NT2/D1 (cell line): ENCODE data around the gene GSTO1.

Experiments
- DNase-seq: peaks from one replicate; pipeline ENCODE4 v3.0.0-alpha.2; 2011; ENCODE audit warnings: low read depth, low spot score
- H3K27me3 ChIP-seq: 2 replicates; pipeline ENCODE4 v1.6.0; 2011; ENCODE audit warnings: mild to moderate bottlenecking; ENCODE audit not compliant: insufficient read length, insufficient read depth
- H3K36me3 ChIP-seq: 2 replicates; pipeline ENCODE4 v1.6.1; 2011; ENCODE audit warnings: mild to moderate bottlenecking, low read length, mixed read lengths; ENCODE audit not compliant: insufficient read depth, insufficient read length
- H3K4me1 ChIP-seq: 2 replicates; pipeline ENCODE4 v1.5.1; 2011; ENCODE audit not compliant: insufficient read depth, insufficient read length
- H3K4me3 ChIP-seq: 2 replicates; pipeline ENCODE4 v1.5.1; 2011; ENCODE audit warnings: low read depth; ENCODE audit not compliant: insufficient read length
- H3K9ac ChIP-seq: 2 replicates; pipeline ENCODE4 v1.6.0; 2011; ENCODE audit warnings: low read depth; ENCODE audit not compliant: insufficient read length
- H3K9me3 ChIP-seq: 2 replicates; pipeline ENCODE4 v1.5.1; 2011; ENCODE audit warnings: mild to moderate bottlenecking, low read length; ENCODE audit not compliant: insufficient read depth
- SUZ12 ChIP-seq: IDR thresholded peaks from 2 replicates; pipeline ENCODE4 v1.6.1; 2011; ENCODE audit not compliant: insufficient read length, insufficient read depth; ENCODE audit errors: extremely low read depth
- YY1 ChIP-seq: IDR thresholded peaks from 2 replicates; pipeline ENCODE4 v1.6.1; 2011; ENCODE audit not compliant: insufficient read length, insufficient read depth
- ZNF274 ChIP-seq: IDR thresholded peaks from 2 replicates; pipeline ENCODE4 v1.6.1; 2011; ENCODE audit warnings: mild to moderate bottlenecking, low read depth, low read length

Gene GSTO1

DNA sequence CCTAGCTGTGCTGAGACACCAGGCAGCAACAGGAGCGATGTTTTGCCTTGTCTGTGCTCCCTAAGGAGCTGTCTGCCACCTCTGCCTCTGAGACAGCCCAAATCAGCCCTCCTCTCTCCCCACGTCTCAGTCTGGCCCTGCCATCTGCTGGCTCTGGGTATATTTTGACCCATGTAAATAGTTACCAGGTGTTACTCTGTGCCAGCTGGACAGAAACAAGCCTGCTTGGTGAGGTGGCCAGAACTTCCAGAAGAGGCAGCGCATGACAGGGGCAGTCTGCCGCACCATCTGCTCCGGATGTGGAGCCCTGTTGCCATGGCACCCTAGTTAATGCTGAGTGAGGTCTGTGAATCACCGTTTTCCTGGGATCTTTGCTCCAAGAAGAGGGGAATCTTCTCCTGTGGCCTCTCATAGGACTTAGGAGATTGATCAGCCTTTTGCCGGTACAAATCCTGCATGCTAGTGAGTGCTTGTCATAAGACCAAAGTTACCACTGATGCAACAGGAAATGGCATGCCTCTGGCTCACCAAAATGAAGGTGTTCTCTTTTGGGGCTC is 46.1 kb downstream of the GSTO1 start:
- no peaks in the 10 kb centered on the region for H3K36me3 ChIP-seq
- no peaks in the 10 kb centered on the region for H3K4me1 ChIP-seq
- H3K9me3 ChIP-seq: peaks cover 27% of the 10 kb centered on the region; the same call in 1 of the 2 replicates
- no peak overlapping the region for H3K4me3 ChIP-seq
- TF ChIP-seq SUZ12: no peak
- TF ChIP-seq ZNF274: no peak
- no peak for TF ChIP-seq YY1
- DNase-seq: no peak
- no peaks in the 10 kb centered on the region for H3K27me3 ChIP-seq
- H3K9ac ChIP-seq: no peak overlapping the region

GRCh38 chr10:104301907-104302690 is 47.4 kb downstream of the GSTO1 start:
- no peak for DNase-seq
- Histone ChIP-seq H3K9ac (no peak overlapping the region), H3K9me3 (peaks cover 27% of the 10 kb centered on the region; the same call in 1 of the 2 replicates), H3K36me3 (no peaks in the 10 kb centered on the region), H3K27me3 (no peaks in the 10 kb centered on the region), H3K4me3 (no peak overlapping the region), H3K4me1 (no peaks in the 10 kb centered on the region)
- no peak for TF ChIP-seq ZNF274
- TF ChIP-seq YY1: no peak
- no peak for TF ChIP-seq SUZ12

- DNase-seq: no peak
- Histone ChIP-seq H3K27me3 (no peaks in the 10 kb centered on the region), H3K9ac (no peak overlapping the region), H3K36me3 (no peaks in the 10 kb centered on the region), H3K4me3 (no peak overlapping the region), H3K9me3 (peaks cover 27% of the 10 kb centered on the region; the same call in 1 of the 2 replicates), H3K4me1 (no peaks in the 10 kb centered on the region)
- no peak for TF ChIP-seq YY1
- TF ChIP-seq ZNF274: no peak
- TF ChIP-seq SUZ12: no peak
Measured at GRCh38 chr10:104303594-104304355, 49.1 kb downstream of the GSTO1 start.

DNA sequence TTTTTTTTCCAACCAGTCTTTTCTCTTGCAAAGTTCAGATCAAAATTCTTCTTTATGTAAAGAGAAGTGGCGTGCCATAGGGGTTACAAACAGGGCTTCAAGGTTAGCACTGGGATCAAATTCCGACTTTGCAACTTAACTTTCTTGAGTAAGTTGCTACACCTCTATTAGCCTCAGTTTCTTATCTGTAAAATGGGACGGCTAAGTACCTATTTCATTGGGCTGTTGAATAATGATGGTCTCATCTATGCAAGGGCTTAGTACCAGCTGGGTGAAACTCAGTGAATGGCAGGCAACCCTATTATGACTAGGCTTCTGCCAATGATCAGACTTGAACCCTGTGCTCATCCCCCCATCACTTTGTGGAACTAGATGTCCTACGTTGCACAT is 49.7 kb downstream of the GSTO1 start:
- Histone ChIP-seq H3K9ac (no peak overlapping the region), H3K36me3 (no peaks in the 10 kb centered on the region), H3K27me3 (no peaks in the 10 kb centered on the region), H3K4me3 (no peak overlapping the region), H3K9me3 (peaks cover 27% of the 10 kb centered on the region; the same call in 1 of the 2 replicates), H3K4me1 (no peaks in the 10 kb centered on the region)
- no peak for DNase-seq
- TF ChIP-seq SUZ12 (no peak), ZNF274 (no peak), YY1 (no peak)

DNA sequence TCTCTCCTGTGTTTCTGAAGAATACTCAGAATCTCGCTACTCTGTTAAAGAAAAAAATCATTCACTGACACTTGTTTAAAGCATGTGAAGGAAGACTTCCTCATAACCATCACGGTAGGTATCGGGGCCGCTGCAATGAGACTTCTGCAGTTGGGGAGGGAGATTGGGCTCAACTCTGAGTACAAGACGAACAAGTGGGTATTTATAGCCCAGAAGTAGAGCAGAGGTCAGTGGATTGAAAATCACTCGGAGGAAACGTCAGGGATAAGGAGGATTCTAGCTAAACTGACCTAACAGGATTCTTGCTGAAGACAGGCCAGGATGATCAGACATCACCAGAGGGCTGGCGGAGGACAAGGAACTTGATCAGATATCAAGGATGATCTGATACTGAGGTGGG is 50.2 kb downstream of the GSTO1 start:
- no peak for TF ChIP-seq ZNF274
- TF ChIP-seq YY1: no peak
- no peak for TF ChIP-seq SUZ12
- Histone ChIP-seq H3K4me1 (no peaks in the 10 kb centered on the region), H3K36me3 (no peaks in the 10 kb centered on the region), H3K4me3 (no peak overlapping the region), H3K9ac (no peak overlapping the region), H3K9me3 (peaks cover 27% of the 10 kb centered on the region; the same call in 1 of the 2 replicates), H3K27me3 (no peaks in the 10 kb centered on the region)
- no peak for DNase-seq

GRCh38 chr10:104306897-104307296 is 52.2 kb downstream of the GSTO1 start:
- Histone ChIP-seq H3K36me3 (peaks cover 14% of the 10 kb centered on the region), H3K4me1 (no peaks in the 10 kb centered on the region), H3K9me3 (peaks cover 27% of the 10 kb centered on the region; the same call in 1 of the 2 replicates), H3K4me3 (no peak overlapping the region), H3K27me3 (no peaks in the 10 kb centered on the region), H3K9ac (no peak overlapping the region)
- no peak for DNase-seq
- TF ChIP-seq YY1 (no peak), ZNF274 (no peak), SUZ12 (no peak)
